Measurements from ENCODE around the gene EPHA8.

Gene EPHA8

GRCh38 chr1:22641247-22641646 is 78.0 kb downstream of the EPHA8 start:
- no peaks in the 10 kb centered on the region for H3K9me3 ChIP-seq (ENCODE audit: control insufficient read depth, insufficient read depth, low read depth, low read length)
- no peak overlapping the region for H3K27ac ChIP-seq (ENCODE audit: extremely low read depth, low read depth, low read length)
- ChIA-PET CTCF (interaction anchor here (0.6 to 5.4 kb wide), 19 partner anchors 9 to 536 kb away, joined by 3 to 93 read pairs (median 5); no protein-coding TSS in a partner anchor), POLR2A (no interaction called here)
- H3K4me1 ChIP-seq (ENCODE audit: control insufficient read depth, insufficient read depth, low read length) = no peaks in the 10 kb centered on the region
- H3K4me3 ChIP-seq (ENCODE audit: low read depth, low read length) = no peak overlapping the region
- no peak for TF ChIP-seq ZNF624 (tag by site-specific recombination; IDR thresholded peaks at IDR 0.05)
- peak; percentile 92 for TF ChIP-seq ZFHX2 (tag by site-specific recombination; conservative IDR thresholded peaks at IDR 0.05)
- peak; percentile 88 for TF ChIP-seq EGR2 (tag by site-specific recombination; IDR thresholded peaks at IDR 0.05; ENCODE audit: low read depth)
- no peaks in the 10 kb centered on the region for H3K36me3 ChIP-seq (ENCODE audit: control insufficient read depth in 2 of 2, insufficient read depth in 1 of 2, low read length in 2 of 2)

- H3K4me1 ChIP-seq (ENCODE audit: control insufficient read depth, insufficient read depth, low read length) = no peaks in the 10 kb centered on the region
- H3K4me3 ChIP-seq (ENCODE audit: low read depth, low read length) = no peak overlapping the region
- H3K27ac ChIP-seq (ENCODE audit: extremely low read depth, low read depth, low read length) = no peak overlapping the region
- H3K9me3 ChIP-seq (ENCODE audit: control insufficient read depth, insufficient read depth, low read depth, low read length) = no peaks in the 10 kb centered on the region
- no peak for TF ChIP-seq ZNF747 (tag by site-specific recombination; IDR thresholded peaks at IDR 0.05)
- TF ChIP-seq, protein P1, sequence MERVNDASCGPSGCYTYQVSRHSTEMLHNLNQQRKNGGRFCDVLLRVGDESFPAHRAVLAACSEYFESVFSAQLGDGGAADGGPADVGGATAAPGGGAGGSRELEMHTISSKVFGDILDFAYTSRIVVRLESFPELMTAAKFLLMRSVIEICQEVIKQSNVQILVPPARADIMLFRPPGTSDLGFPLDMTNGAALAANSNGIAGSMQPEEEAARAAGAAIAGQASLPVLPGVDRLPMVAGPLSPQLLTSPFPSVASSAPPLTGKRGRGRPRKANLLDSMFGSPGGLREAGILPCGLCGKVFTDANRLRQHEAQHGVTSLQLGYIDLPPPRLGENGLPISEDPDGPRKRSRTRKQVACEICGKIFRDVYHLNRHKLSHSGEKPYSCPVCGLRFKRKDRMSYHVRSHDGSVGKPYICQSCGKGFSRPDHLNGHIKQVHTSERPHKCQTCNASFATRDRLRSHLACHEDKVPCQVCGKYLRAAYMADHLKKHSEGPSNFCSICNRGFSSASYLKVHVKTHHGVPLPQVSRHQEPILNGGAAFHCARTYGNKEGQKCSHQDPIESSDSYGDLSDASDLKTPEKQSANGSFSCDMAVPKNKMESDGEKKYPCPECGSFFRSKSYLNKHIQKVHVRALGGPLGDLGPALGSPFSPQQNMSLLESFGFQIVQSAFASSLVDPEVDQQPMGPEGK (tag by site-specific recombination; IDR thresholded peaks at IDR 0.05) = peak; percentile 51
- TF ChIP-seq ZFHX2 (tag by site-specific recombination; conservative IDR thresholded peaks at IDR 0.05) = peak; percentile 67
- TF ChIP-seq BCL11A (tag by site-specific recombination; IDR thresholded peaks at IDR 0.05; ENCODE audit: low read depth) = no peak
- no peak for TF ChIP-seq ZNF521 (tag by site-specific recombination; IDR thresholded peaks at IDR 0.05)
- TF ChIP-seq SP3 (tag by site-specific recombination; IDR thresholded peaks at IDR 0.05) = peak; percentile 51
- TF ChIP-seq KLF9 (tag by site-specific recombination; IDR thresholded peaks at IDR 0.05; ENCODE audit: low read depth) = peak; percentile 99
- TF ChIP-seq ZNF654 (tag by site-specific recombination; IDR thresholded peaks at IDR 0.05; ENCODE audit: low read depth) = peak; percentile 80
- TF ChIP-seq, protein P2, sequence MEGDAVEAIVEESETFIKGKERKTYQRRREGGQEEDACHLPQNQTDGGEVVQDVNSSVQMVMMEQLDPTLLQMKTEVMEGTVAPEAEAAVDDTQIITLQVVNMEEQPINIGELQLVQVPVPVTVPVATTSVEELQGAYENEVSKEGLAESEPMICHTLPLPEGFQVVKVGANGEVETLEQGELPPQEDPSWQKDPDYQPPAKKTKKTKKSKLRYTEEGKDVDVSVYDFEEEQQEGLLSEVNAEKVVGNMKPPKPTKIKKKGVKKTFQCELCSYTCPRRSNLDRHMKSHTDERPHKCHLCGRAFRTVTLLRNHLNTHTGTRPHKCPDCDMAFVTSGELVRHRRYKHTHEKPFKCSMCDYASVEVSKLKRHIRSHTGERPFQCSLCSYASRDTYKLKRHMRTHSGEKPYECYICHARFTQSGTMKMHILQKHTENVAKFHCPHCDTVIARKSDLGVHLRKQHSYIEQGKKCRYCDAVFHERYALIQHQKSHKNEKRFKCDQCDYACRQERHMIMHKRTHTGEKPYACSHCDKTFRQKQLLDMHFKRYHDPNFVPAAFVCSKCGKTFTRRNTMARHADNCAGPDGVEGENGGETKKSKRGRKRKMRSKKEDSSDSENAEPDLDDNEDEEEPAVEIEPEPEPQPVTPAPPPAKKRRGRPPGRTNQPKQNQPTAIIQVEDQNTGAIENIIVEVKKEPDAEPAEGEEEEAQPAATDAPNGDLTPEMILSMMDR (tag by site-specific recombination; IDR thresholded peaks at IDR 0.05) = peak; percentile 95
- no peak for TF ChIP-seq ZNF473 (tag by site-specific recombination; IDR thresholded peaks at IDR 0.05)
- TF ChIP-seq KLF16 (tag by site-specific recombination; IDR thresholded peaks at IDR 0.05) = peak; percentile 86
- peak; percentile 55 for TF ChIP-seq KLF8 (tag by site-specific recombination; IDR thresholded peaks at IDR 0.05)
- TF ChIP-seq ZBTB17 (tag by site-specific recombination; IDR thresholded peaks at IDR 0.05) = peak; percentile 51
- TF ChIP-seq GLIS1 (tag by site-specific recombination; IDR thresholded peaks at IDR 0.05) = 0 out of 2 replicates have a peak, but pooled peaks have one; percentile 30
- peak; percentile 43; the same call in 1 of the 2 replicates for TF ChIP-seq EGR2 (tag by site-specific recombination; IDR thresholded peaks at IDR 0.05; ENCODE audit: low read depth)
- TF ChIP-seq GLIS2 (tag by site-specific recombination; IDR thresholded peaks at IDR 0.05) = peak; percentile 72
- TF ChIP-seq KLF1 (tag by site-specific recombination; IDR thresholded peaks at IDR 0.05) = peak; percentile 50; the same call in 1 of the 2 replicates
- TF ChIP-seq ZBTB48 (tag by site-specific recombination; IDR thresholded peaks at IDR 0.05) = peak; percentile 60; the same call in 1 of the 2 replicates
- peak; percentile 80 for TF ChIP-seq KLF10 (tag by site-specific recombination; IDR thresholded peaks at IDR 0.05)
- TF ChIP-seq YY1 (tag by site-specific recombination; IDR thresholded peaks at IDR 0.05) = no peak
- peak; percentile 76; the same call in 1 of the 2 replicates for TF ChIP-seq KLF7 (tag by site-specific recombination; IDR thresholded peaks at IDR 0.05; ENCODE audit: borderline replicate concordance)
- POLR2A ChIA-PET = no interaction called here
- CTCF ChIA-PET = interaction anchor here (0.6 to 5.4 kb wide), 27 partner anchors 9 to 842 kb away, joined by 3 to 93 read pairs (median 4); no protein-coding TSS in a partner anchor
- no peaks in the 10 kb centered on the region for H3K36me3 ChIP-seq (ENCODE audit: control insufficient read depth in 2 of 2, insufficient read depth in 1 of 2, low read length in 2 of 2)
These were observed 78.8 kb downstream of the EPHA8 start for GRCh38 chr1:22641906-22642636.
